ENCODE data around the gene GARNL3. TPM values are rescaled to one million over a fixed set of nuclear protein-coding genes. Genes with fewer than 3 reads are reported as not detected.

Gene GARNL3
- total RNA-seq, 1 donor from 2014 or later: 162 TPM

- H3K9me3 ChIP-seq: no peaks in the 10 kb centered on the region
- no peak for TF ChIP-seq CTCF (IDR thresholded peaks at IDR 0.05)
- H3K27me3 ChIP-seq: no peaks in the 10 kb centered on the region
- intact Hi-C loops (cut with DNase I): no loop called here
- no peak overlapping the region for H3K4me3 ChIP-seq
- no peaks in the 10 kb centered on the region for H3K4me1 ChIP-seq
- peaks cover 19% of the 10 kb centered on the region in 2 donors for H3K36me3 ChIP-seq
- no peak overlapping the region for H3K27ac ChIP-seq
- no peak for DNase-seq (ENCODE audit: low spot score in 2 of 2)
Measured at GRCh38 chr9:127351182-127352166, 86.9 kb downstream of the GARNL3 start.

GRCh38 chr9:127353882-127354281 lies 89.3 kb downstream of the GARNL3 start:
- TF ChIP-seq CTCF (IDR thresholded peaks at IDR 0.05): no peak
- Histone ChIP-seq H3K27me3 (no peaks in the 10 kb centered on the region), H3K27ac (no peak overlapping the region), H3K4me3 (no peak overlapping the region), H3K36me3 (peaks cover 28 to 32% of the 10 kb centered on the region in 2 donors), H3K9me3 (no peaks in the 10 kb centered on the region), H3K4me1 (peaks cover 0 to 3% of the 10 kb centered on the region in 2 donors)
- intact Hi-C loops (cut with DNase I): no loop called here
- no peak for DNase-seq (ENCODE audit: low spot score in 2 of 2)

GRCh38 chr9:127356906-127357305 lies 92.3 kb downstream of the GARNL3 start:
- intact Hi-C loops (cut with DNase I): no loop called here
- peaks cover 26 to 32% of the 10 kb centered on the region in 2 donors for H3K36me3 ChIP-seq
- no peaks in the 10 kb centered on the region for H3K27me3 ChIP-seq
- no peak overlapping the region for H3K4me3 ChIP-seq
- H3K4me1 ChIP-seq: peaks cover 5 to 26% of the 10 kb centered on the region in 2 donors
- TF ChIP-seq CTCF (IDR thresholded peaks at IDR 0.05): no peak
- no peak overlapping the region for H3K27ac ChIP-seq
- DNase-seq (ENCODE audit: low spot score in 2 of 2): no peak
- no peaks in the 10 kb centered on the region for H3K9me3 ChIP-seq

- peaks cover 30 to 32% of the 10 kb centered on the region in 2 donors for H3K36me3 ChIP-seq
- no peak for TF ChIP-seq CTCF (IDR thresholded peaks at IDR 0.05)
- no peaks in the 10 kb centered on the region for H3K9me3 ChIP-seq
- H3K4me1 ChIP-seq: peaks cover 5 to 26% of the 10 kb centered on the region in 2 donors
- intact Hi-C loops (cut with DNase I): loop anchor here (2.0 kb wide), 1 partner anchor 133 kb away; no protein-coding TSS in a partner anchor
- H3K27ac ChIP-seq: peak overlapping the region in 1 of 2 donors; percentile 84
- DNase-seq (ENCODE audit: low spot score in 2 of 2): no peak
- H3K4me3 ChIP-seq: no peak overlapping the region
- no peaks in the 10 kb centered on the region for H3K27me3 ChIP-seq
Measured at GRCh38 chr9:127358023-127358535, 93.5 kb downstream of the GARNL3 start.

GRCh38 chr9:127358770-127359169 lies 94.2 kb downstream of the GARNL3 start:
- Histone ChIP-seq H3K27ac (peak overlapping the region; percentile 77 to 84), H3K27me3 (no peaks in the 10 kb centered on the region), H3K4me3 (no peak overlapping the region), H3K36me3 (peaks cover 30 to 32% of the 10 kb centered on the region in 2 donors), H3K4me1 (peaks cover 5 to 26% of the 10 kb centered on the region in 2 donors), H3K9me3 (no peaks in the 10 kb centered on the region)
- TF ChIP-seq CTCF (IDR thresholded peaks at IDR 0.05): no peak
- no peak for DNase-seq (ENCODE audit: low spot score in 2 of 2)
- intact Hi-C loops (cut with DNase I): loop anchor here (1.0 to 2.0 kb wide), 3 partner anchors 21 to 134 kb away; no protein-coding TSS in a partner anchor
